ENCODE data around the gene HPCAL1.
A peak's percentile ranks its signal among the peaks of the same experiment; 100 is the strongest.

The HPCAL1 gene

DNA sequence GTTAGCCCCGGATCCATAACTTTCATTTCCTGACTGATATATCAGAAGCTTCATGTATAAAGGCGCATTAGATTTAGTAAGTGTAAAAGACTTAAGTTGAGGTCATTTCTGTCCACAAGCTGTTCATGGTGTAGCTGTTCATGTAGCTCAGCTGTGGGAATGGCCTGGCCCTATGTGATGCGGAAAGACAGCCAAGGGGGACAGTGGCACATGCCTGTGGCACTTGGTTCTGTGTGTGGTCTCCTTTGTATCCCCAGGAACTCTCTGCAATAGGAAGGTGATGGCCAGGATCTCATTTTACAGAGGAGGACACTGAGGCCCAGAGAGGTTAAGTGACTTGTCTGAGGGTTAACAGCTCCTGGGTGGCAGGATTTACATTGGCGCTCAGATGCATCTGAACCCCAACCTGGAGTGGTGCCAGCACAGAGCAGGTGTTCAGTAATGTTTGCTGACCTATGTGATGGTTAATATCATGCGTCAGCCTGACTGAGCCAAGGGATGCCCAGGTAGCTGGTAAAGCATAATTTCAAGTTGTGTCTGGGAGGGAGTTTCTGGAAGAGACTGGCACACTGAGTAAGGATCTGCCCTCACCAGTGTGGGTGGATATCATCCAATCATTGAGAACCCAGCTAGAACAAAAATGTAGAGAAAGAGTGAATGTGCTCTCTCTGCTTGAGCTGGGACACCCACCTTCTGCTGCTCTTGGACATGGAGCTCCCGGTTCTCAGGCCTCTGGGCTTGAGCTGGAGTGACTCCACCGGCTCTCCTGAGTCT, 25.4 kb downstream of the HPCAL1 start:
- DNase-seq = no peak
- intact Hi-C loops (cut with DNase I) = no loop called here

DNA sequence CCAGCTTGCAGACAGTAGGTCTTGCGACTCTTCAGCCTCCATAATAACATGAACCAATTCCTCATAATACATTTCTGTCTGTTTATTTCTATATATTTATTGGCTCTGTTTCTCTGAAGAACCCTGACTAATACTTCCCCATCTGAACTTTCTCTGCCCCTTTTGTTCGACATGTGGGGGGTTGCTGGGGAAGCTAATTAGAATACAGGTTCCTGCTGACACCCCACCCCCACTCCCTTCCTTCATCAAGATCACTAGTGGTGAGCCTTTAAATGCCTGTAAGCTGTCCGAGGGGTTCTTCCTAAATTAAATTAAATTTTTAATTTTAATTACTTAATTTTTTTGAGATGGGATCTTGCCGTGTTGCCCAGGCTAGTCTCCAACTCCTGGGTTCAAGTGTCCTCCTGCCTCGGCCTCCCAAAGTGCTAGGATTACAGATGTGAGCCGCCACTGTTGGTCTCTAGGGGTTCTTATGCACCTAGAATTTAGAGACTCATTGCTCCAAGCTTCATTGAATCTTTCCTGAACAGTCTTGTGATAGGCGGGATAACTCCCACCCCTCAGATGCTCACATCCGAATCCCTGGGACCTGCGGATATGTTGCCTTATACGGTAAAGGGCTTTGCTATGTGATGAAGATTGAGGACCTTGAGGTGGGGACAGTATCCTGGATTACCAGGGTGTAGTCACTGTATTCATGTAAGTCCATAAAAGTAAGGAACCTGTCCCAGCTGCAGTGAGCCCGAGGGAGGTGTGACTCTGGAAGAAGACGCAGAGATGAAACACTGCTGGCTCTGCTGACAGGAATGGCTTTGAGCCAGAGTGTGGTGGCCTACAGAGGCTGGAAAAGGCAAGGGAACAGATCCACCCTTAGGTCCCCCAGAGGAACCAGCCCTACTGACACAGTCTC, 26.2 kb downstream of the HPCAL1 start:
- intact Hi-C loops (cut with DNase I) = no loop called here

DNA sequence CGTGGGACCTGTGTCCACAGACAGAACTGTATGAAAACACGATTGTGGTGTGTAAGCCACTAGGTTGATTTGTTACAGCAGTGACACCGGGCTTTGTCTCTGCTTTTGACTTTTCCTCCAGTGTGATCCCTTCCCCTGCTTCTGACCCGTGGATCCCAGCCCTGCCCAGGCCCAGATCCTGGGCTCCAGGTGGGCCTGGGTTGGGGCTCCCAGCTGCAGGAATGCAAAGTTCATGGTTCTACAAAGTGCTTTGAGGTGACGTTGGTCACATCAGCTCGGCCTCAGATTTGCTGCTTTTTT, 26.8 kb downstream of the HPCAL1 start:
- intact Hi-C loops (cut with DNase I) = no loop called here

More for the DNA sequence above, 26.2 kb downstream of the HPCAL1 start:
- DNase-seq = no peak

DNA sequence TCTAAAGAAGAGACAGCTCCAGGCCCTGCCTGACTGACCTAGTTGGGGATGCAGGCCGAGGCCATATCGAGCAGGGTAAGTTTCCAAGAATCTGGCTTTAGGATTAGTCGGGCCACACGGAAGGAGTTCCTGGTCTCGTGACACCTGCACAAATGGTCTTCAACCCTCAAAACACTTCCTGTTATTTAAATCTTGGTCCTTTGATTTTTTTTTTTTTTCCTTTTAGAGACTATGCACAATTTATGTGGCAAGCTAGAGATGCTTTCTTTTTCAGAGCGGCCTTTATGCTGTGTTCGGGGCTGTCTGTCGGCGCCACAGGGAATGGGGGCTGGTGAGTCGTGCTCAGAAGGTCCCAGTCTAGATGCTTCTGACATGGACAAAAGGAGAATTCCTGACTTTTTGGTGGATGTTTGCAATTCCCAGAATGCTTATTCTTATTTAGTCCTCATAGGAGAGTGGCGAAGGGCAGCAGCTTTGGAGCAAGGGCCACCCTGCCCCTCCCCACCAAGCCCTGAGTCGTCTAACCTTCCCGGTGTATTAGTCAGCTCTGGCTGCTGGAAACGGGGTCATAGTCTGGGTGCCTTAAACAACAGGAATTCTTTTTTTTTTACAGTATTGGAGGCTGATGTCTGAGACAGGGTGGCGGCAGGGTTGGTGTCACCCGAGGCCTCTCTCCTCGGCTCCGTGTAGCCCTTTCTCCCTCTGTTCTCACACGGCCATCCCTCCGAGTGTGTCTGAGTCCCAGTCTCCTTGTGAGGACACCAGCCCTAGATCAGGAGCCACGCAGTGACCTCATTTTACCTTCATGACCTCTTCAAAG, 27.4 kb downstream of the HPCAL1 start:
- intact Hi-C loops (cut with DNase I) = no loop called here
- no peak for DNase-seq

More for the DNA sequence above, 26.8 kb downstream of the HPCAL1 start:
- no peak for DNase-seq

DNA sequence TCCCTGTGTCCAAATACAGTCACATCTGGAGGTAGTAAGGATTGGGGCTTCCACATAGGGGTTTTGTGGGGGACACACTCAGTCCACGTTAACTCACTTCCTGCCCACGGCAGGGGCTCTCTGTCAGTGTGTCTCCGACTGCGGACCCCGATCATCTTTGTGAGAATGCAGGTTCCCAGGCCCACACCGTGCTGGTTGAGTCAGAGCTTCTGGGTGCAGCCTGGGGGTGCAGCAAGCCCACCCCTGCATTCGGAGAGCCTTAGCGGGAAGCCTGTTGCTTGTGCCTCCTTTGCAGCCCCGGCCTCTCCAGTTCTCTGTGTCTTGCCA, 28.0 kb downstream of the HPCAL1 start:
- no peak for DNase-seq
- intact Hi-C loops (cut with DNase I) = no loop called here

DNA sequence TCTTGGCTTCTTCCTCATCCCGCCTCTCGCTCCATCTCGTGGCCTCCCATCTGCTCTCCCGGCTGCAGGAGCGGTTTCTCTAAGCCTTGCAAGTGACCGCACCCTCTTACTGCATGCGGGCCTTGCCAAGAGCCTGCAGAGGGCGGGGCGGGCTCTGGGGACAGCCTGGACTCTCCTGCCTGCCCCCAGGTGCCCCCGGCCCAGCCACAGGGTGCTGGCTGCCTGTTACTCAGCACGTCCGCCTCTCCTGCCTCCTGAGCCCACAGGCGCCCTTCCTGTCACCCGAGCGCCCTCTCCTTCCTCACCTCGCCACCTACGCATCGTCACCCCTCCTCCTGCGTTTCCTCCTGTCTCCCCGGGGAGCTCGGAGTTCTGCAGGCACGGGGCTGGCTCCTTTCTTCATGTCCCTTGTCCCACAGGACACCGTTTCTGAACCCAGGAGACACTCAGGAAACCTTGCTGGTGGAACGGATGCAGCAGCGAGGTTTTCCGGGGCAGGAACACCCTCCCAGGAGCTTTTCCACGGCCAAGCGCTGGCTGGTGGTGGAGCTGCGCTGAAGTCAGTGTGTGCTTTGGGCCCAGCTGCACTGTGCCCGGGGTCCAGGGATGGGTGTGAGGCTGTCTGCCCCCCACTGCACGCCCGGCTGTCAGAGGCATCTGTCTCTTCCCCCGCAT, 28.5 kb downstream of the HPCAL1 start:
- peak in 27 of 42 donors; percentile 13 to 63 (median 42) for DNase-seq
- intact Hi-C loops (cut with DNase I) = no loop called here

DNA sequence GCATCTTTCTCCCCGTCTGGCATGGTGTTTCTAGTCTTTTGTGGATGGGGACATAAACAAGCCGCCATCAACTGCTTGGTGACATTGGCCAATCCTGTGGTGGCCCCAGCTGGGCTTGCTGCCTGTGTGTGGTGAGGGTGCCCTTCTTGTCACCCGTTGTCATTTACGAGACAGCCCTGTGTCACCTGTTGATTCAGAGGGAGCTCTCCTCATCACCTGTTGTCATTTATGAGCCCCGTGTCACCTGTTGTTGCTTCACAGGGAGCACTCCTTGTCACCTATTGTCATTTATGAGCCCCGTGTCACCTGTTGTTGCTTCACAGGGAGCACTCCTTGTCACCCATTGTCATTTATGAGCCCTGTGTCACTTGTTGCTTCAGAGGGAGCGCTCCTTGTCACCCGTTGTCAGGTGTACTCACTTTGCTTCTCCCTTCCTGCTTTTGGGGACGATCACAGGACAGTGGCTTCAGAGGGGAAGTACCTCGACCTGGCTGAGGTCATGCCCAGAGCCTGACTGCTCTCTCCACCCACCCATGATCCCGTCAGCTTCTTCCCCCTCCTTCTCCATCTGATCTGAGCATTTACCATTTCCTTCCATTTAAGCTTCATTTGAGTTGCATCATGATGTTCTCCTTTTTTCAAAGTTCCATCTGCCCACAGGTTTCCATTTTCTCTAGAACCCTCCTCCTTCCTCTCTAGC, 29.1 kb downstream of the HPCAL1 start:
- intact Hi-C loops (cut with DNase I) = no loop called here
- peak in 9 of 42 donors; percentile 17 to 43 (median 27) for DNase-seq

DNA sequence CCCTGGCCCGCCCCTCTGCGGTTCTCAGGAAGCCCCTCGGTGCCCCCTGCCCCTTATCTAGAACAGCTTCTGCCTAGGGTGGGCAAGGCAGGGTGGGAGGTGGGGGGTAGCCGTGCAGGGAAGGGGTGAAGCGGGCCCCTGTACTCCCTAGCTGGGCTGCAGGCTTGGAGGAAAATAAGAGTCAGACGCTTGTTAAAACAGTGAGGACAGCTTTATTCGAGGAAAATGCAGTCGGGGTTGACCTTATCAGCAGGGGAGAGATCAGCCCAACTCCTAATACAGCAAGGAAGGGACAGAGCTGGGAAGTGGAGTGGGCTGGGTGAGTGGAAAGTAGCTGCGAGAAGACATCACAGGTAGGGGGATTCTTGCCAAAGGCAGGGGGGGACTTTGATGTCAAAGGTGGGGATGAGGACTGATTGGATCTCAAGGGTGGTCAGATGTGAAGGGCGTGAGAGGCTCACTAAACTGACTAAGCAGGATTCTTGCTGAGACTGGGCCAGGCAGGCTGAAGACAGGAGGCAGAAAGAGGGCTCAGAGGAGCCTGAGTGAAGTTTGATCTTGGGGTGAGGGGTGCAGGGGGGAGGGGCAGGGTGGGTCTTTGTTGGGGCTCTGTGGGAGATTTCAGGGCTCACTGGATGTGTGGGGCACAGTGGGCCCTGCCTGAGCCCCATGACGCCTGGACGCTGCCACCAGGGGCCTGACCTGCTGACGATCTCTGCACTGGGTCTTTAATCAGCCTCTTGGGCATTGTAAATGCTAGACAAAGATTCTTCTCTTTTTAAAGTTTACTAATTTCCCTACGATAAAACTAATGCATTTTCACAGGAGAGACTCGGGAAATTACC, 29.9 kb downstream of the HPCAL1 start:
- DNase-seq = no peak
- intact Hi-C loops (cut with DNase I) = no loop called here

DNA sequence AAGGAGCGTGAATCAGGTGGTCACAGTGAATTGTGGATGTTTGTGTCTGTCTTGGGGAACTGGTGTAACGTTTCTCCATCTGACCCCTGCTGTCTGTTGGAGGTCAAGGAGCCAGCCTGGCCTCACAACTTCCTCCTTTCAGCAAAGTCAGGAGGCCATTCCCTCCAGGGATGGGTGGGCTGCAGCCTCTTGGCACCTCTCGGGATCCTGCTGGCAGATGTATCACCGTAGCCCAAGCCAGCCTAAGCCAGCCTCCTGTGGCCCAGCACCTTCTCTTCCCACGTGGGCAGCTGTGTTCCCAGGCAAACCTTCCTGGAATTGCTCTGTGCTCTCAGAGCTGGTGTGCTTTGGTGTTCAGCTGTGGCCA, 30.5 kb downstream of the HPCAL1 start:
- intact Hi-C loops (cut with DNase I) = no loop called here
- DNase-seq = peak in 1 of 42 donors; percentile 21

DNA sequence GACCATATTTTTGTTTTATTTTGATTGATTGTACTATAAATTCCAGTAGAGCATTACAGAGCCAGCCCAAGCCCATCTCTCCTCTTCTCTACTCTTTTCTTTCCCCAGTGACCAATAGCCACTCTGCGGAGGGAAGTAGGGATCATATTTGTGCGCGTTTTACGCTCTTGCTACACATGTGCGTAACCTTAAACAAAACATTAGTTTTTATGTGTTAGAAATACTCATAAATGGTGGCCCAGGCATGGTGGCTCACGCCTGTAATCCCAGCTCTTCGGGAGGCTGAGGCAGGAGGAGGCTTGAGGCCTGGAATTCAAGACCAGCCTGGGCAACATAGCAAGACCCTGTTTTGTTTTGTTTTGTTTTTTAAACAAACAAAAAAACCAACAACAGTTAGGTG, 31.3 kb downstream of the HPCAL1 start:
- intact Hi-C loops (cut with DNase I) = no loop called here

DNA sequence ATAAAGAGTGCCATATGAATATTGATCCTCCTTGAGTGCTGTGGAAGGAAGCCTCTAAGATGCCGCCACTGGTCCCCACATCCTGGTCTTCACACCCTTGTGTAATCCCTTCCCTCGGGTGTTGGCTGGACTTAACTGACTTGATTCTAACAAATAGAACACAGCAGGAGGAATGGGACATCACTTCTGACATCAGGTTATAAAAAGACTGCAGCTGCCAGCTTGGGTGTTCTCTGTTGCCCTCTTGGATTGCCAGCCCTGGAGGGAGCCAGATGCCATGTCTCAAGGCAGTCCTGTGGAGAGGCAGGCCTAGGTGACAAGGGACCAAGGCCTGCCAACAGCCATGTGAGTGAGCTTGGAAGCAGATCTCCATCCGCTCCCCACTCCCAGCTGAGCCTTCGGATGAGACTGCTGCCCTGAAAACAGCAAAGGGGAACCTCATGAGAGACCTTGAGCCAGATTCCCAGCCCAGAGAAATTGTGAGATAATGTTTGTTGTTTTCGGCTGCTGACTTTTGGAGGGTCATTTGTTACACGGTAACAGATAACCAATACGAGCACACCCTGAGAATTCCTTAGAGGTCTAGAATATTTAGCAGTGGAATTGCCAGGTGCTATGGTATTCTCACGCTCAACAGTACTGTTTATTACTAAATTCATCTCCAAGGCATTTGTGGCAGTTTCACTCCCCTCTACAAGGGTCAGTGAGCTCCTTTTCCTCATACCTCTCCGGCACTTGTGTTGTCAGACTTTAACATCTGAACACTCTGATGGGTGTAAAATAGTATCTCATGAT, 32.5 kb downstream of the HPCAL1 start:
- intact Hi-C loops (cut with DNase I) = no loop called here
- DNase-seq = no peak

More for the DNA sequence above, 31.3 kb downstream of the HPCAL1 start:
- DNase-seq = no peak

DNA sequence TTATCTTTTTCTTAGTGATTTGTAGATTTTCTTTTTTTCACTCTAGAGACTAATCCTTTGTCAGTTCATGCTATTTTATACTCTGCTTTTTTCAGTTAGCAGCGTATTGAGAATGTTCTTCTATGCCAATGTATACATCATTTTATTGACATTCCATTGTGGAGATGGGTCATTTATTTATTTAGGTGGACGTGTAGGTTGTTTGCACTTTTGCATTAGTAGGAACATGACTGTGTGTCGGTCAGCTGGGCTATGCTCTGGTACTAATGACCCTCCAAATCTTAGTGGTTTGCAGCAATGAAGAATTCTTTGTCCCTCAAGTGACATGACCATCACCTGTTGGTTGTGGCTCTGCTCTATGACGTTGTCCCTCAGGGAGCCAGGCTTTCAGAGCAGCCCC, 33.6 kb downstream of the HPCAL1 start:
- intact Hi-C loops (cut with DNase I) = no loop called here
- DNase-seq = no peak

DNA sequence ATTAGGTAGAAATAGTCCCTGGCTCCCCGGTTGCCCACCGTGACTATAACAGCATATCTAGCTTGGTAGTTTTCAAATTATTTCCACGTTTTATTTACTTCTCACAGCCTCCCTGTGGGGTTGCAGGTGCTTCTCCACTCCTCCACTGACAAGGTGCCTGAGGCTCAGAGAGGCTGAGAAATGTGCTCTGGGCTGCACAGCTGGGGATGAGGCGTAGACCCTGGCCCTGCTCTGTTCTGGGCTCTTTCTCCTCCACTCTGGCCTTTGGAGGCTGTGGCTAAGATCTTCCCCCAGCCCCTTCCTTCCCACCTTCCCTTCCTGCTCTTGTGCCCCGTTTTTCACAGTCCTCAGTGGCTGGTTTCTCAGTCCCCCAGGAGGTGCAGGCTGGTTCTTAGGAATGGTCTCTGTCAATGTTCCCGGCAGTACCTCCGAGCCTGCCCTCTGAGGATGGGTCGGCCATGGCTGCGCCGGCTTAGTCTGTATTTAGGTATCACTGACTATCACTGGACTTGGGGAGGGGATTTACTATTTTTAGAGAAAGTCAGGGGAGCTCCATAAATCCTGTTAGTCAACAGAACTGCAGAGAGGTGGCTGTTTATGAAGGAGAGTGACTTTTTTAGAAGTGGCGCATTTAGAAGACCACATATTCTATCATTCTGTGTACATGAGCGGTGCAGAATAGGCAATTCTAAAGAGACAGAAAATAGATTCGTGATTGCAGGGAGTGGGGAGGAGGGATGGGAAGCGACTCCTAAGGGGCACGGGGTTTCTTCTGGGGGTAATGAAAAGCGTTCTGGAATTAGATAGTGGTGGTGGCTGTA, 35.0 kb downstream of the HPCAL1 start:
- intact Hi-C loops (cut with DNase I) = no loop called here
- DNase-seq = no peak

DNA sequence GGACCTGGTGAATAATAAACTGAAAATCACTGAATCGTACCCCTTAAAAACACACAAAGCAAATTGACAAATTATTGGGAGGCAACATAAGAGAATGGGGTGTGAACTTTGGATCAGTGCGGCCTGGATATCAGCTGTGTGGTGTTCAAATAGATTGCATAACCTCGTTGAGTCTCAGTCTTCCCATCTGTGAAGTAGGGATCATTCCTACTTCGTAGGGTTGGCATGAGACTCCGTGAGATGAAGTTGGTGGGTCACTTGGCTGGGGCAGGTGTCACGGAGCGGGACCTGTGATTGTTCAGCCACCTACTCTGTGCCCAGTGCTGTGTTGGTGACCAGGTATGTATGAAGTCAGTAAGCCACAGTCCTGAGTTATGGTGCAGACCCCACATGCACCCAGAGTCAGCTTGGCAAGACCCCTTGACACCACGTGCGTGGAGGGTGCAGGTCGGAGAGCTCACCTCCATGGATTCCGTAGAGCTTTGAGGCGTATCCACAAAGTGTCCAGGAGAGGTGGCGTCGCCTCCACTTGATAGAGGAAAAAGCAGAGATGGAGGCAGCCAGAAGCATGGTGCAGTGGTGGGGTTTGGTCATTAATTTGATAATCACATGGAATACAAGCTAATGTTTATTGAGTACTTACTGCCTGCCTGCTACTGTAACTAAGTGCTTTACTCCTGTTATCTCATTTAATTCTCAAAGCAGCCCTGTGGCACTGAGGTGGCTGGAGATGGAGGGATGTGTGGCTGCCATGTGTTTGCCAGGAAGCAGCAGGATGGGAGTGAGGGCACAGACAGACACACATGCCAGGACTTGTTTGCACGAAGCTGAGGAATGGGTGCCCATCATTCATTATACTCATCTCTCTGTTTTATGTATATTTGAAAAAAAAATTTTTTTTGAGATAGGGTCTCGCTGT, 35.8 kb downstream of the HPCAL1 start:
- DNase-seq = no peak
- intact Hi-C loops (cut with DNase I) = no loop called here

Data from head of caudate nucleus (tissue), 42 donors.